ENCODE data around the gene GLDN. TPM values are rescaled to one million over a fixed set of nuclear protein-coding genes. Genes with fewer than 3 reads are reported as not detected.

The GLDN gene
- total and polyA plus RNA-seq, 2 experiments from 2014 or later: 0.92 TPM; not detected in 1

GRCh38 chr15:51349156-51349844 is 7.8 kb downstream of the GLDN start:
- Histone ChIP-seq H3K27me3 (peaks cover 11% of the 10 kb centered on the region), H3K36me3 (no peaks in the 10 kb centered on the region), H3K27ac (no peak overlapping the region), H3K9me3 (ENCODE audit: low read depth) (no peaks in the 10 kb centered on the region), H3K4me1 (ENCODE audit: low read depth) (peaks cover 6% of the 10 kb centered on the region), H3K4me3 (no peak overlapping the region)
- peak in 1 of 2 donors; percentile 29 for DNase-seq (ENCODE audit: low read depth in 1 of 2, low spot score in 1 of 2)
- TF ChIP-seq CTCF (IDR thresholded peaks at IDR 0.05; ENCODE audit: low read depth, low read length): no peak

GRCh38 chr15:51350723-51351122 is 9.3 kb downstream of the GLDN start:
- Histone ChIP-seq H3K36me3 (no peaks in the 10 kb centered on the region), H3K9me3 (ENCODE audit: low read depth) (no peaks in the 10 kb centered on the region), H3K4me3 (no peak overlapping the region), H3K27me3 (no peaks in the 10 kb centered on the region), H3K4me1 (ENCODE audit: low read depth) (peaks cover 6% of the 10 kb centered on the region), H3K27ac (no peak overlapping the region)
- DNase-seq (ENCODE audit: low read depth in 1 of 2, low spot score in 1 of 2): no peak
- TF ChIP-seq CTCF (IDR thresholded peaks at IDR 0.05; ENCODE audit: low read depth, low read length): no peak

- DNase-seq (ENCODE audit: low read depth in 1 of 2, low spot score in 1 of 2): no peak
- Histone ChIP-seq H3K9me3 (ENCODE audit: low read depth) (no peaks in the 10 kb centered on the region), H3K4me1 (ENCODE audit: low read depth) (peaks cover 6% of the 10 kb centered on the region), H3K27ac (no peak overlapping the region), H3K36me3 (no peaks in the 10 kb centered on the region), H3K27me3 (no peaks in the 10 kb centered on the region), H3K4me3 (no peak overlapping the region)
- no peak for TF ChIP-seq CTCF (IDR thresholded peaks at IDR 0.05; ENCODE audit: low read depth, low read length)
These were observed 12.5 kb downstream of the GLDN start for GRCh38 chr15:51353976-51354375.

GRCh38 chr15:51355096-51355495 is 13.6 kb downstream of the GLDN start:
- DNase-seq (ENCODE audit: low read depth in 1 of 2, low spot score in 1 of 2): no peak
- Histone ChIP-seq H3K4me1 (ENCODE audit: low read depth) (no peaks in the 10 kb centered on the region), H3K4me3 (no peak overlapping the region), H3K27ac (no peak overlapping the region), H3K27me3 (no peaks in the 10 kb centered on the region), H3K9me3 (ENCODE audit: low read depth) (no peaks in the 10 kb centered on the region), H3K36me3 (no peaks in the 10 kb centered on the region)
- TF ChIP-seq CTCF (IDR thresholded peaks at IDR 0.05; ENCODE audit: low read depth, low read length): no peak

GRCh38 chr15:51356147-51356546 is 14.7 kb downstream of the GLDN start:
- DNase-seq (ENCODE audit: low read depth in 1 of 2, low spot score in 1 of 2): no peak
- no peak overlapping the region for H3K4me3 ChIP-seq
- no peak overlapping the region for H3K27ac ChIP-seq
- H3K9me3 ChIP-seq (ENCODE audit: low read depth): no peaks in the 10 kb centered on the region
- H3K4me1 ChIP-seq (ENCODE audit: low read depth): no peaks in the 10 kb centered on the region
- H3K36me3 ChIP-seq: no peaks in the 10 kb centered on the region
- H3K27me3 ChIP-seq: no peaks in the 10 kb centered on the region
- TF ChIP-seq CTCF (IDR thresholded peaks at IDR 0.05; ENCODE audit: low read depth, low read length): no peak

All from cardiac muscle cell (in vitro differentiated cells and primary cell).